Mammary microvascular endothelial cell (primary cell): ENCODE results near the gene NUP42. TPM values are rescaled to one million over a fixed set of nuclear protein-coding genes. Genes with fewer than 3 reads are reported as not detected.

Experiments used
- total RNA-seq: library from RNA; depleted of rRNA; stranded (reverse); fragments of >200 nt; gene quantifications from 2 replicates; pipeline ENCODE4 v1.2.3, GENCODE V29; 2015

Gene NUP42, protein sequence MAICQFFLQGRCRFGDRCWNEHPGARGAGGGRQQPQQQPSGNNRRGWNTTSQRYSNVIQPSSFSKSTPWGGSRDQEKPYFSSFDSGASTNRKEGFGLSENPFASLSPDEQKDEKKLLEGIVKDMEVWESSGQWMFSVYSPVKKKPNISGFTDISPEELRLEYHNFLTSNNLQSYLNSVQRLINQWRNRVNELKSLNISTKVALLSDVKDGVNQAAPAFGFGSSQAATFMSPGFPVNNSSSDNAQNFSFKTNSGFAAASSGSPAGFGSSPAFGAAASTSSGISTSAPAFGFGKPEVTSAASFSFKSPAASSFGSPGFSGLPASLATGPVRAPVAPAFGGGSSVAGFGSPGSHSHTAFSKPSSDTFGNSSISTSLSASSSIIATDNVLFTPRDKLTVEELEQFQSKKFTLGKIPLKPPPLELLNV
- total RNA-seq: 33.5 and 57.1 TPM in 2 replicates

DNA sequence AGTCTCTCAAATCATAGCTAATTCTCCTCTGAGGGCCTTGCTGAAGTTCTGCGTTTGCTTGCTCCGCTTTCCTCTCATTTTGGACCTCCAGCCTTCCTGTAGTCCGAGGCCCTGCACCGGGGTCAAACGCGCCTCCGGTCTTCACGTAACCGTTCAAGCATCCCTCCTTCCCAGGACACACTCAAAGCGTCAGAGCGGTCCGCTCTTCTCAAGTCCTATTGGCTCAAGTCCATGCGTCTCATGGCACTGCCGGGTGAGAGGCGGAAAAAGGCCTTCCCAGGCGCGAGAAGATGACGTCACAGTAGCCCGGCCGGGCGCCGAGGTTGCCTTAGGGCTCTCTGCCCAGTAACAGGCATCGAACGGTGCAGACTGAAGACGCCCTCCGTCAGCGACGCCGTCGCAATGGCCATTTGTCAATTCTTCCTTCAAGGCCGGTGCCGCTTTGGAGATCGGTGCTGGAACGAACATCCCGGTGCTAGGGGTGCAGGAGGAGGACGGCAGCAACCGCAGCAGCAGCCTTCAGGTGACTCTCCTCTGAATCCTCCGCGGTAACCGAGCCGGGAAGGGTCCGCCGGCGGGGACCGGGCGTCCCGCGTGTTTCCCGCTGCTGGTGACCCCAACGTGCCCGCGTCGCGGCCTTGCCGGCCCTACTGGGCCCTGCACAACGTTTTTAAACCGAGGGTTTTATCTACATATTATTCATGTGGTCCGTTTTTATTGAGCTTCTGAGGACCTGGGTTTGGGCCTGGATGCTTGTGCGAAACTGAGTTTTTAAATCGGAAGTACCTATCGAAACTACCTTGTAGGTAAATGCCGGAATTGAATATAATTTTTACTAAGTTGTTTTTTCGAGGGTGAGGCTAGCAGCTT is at the start of gene NUP42:
TSS of gene NUP42 (plus strand) at position 365 of the 870 bp plus-strand sequence. CDS start at position 403, 38 bp downstream.

GRCh38 chr7:23246555-23246954 is 64.7 kb downstream of the NUP42 start, which contains the start of gene GPNMB:
TSS of gene GPNMB (plus strand) at chr7:23246775. CDS start at chr7:23246858, 83 bp downstream.

Other genes with a start within 250 kb of the NUP42 start
- gene HYCC1, start 167.9 kb upstream of the NUP42 start, total RNA-seq: 64.3 and 80.9 TPM in 2 replicates
- 23.8 and 26.2 TPM in 2 replicates for gene KLHL7, start 76.3 kb upstream of the NUP42 start, total RNA-seq
- 1.3 and 1.4 TPM in 2 replicates for gene GPNMB, start 64.7 kb downstream of the NUP42 start, total RNA-seq
- gene MALSU1, start 117.3 kb downstream of the NUP42 start, total RNA-seq: 88.6 and 89.2 TPM in 2 replicates